ENCODE measurements around the gene CCDC50.

- TF ChIP-seq CTCF (IDR thresholded peaks at IDR 0.05; ENCODE audit: low read depth, low read length, poor library complexity, severe bottlenecking) (no peak), EZH2phosphoT487 (IDR thresholded peaks at IDR 0.05; ENCODE audit: borderline replicate concordance, low read length) (no peak)
Observed at GRCh38 chr3:191399918-191400317, 70.7 kb downstream of the CCDC50 start.
